Panc1 (cell line): ENCODE results near the gene RBM22. TPM values are rescaled to one million over a fixed set of nuclear protein-coding genes. Genes with fewer than 3 reads are reported as not detected.

Source experiments
- ATAC-seq: fragments of 200-7000 bp; cut with Tn5 transposase; 2 replicates; pipeline ENCODE4 v1.9.1; 2020; ENCODE audit warnings: mild to moderate bottlenecking, moderate library complexity
- BruUV-seq: library from RNA; stranded (reverse); fragments of 400-500 nt; replicated peaks from 2 replicates; lab custom pipeline; 2021; lab: Mats Ljungman, UMichigan
- CTCF ChIA-PET: fragments of 300-600 bp; sonication (Branson Sonifier 250); formaldehyde crosslinking; loops from one replicate; lab custom pipeline; 2022; ENCODE audit warnings: antibody characterized with exemption; lab: Charles Lee
- POLR2A ChIA-PET: fragments of 300-600 bp; sonication (Branson Sonifier 250); formaldehyde crosslinking; loops from one replicate; lab custom pipeline; 2022; ENCODE audit warnings: antibody characterized with exemption; lab: Charles Lee
- DNase-seq: peaks from one replicate; pipeline ENCODE4 v3.0.0-alpha.2; 2010; ENCODE audit warnings: low read depth, low spot score
- H3K27ac ChIP-seq: 2 replicates; pipeline ENCODE4 v1.5.1; 2011; ENCODE audit warnings: mild to moderate bottlenecking, low read length, inconsistent platforms
- H3K27me3 ChIP-seq: fragments of 200-500 bp; sonication (Bioruptor generic); 2 replicates; pipeline ENCODE4 v1.6.0; 2014; ENCODE audit warnings: low read length, inconsistent platforms; ENCODE audit not compliant: control insufficient read depth, insufficient read depth
- H3K36me3 ChIP-seq: fragments of 200-500 bp; sonication (Bioruptor generic); 2 replicates; pipeline ENCODE4 v1.5.1; 2014; ENCODE audit warnings: inconsistent platforms, mild to moderate bottlenecking, low read length, moderate library complexity; ENCODE audit not compliant: control insufficient read depth, insufficient read depth
- H3K4me1 ChIP-seq: 2 replicates; pipeline ENCODE4 v1.5.1; 2011; ENCODE audit warnings: inconsistent platforms, mild to moderate bottlenecking, low read length, moderate library complexity; ENCODE audit not compliant: control insufficient read depth, insufficient read depth
- H3K4me3 ChIP-seq, 2 experiments: 2 replicates each; pipeline ENCODE4 v1.5.1; 2011 to 2012; ENCODE audit warnings: low read depth in 2 of 2, low read length in 2 of 2, mild to moderate bottlenecking in 2 of 2, inconsistent platforms in 1 of 2, moderate library complexity in 1 of 2
- H3K9me3 ChIP-seq: fragments of 200-500 bp; sonication (Bioruptor generic); 2 replicates; pipeline ENCODE4 v1.5.1; 2014; ENCODE audit warnings: low read depth, mild to moderate bottlenecking, inconsistent platforms, low read length, moderate library complexity; ENCODE audit not compliant: control insufficient read depth, insufficient read depth
- CTCF ChIP-seq: fragments of 450-650 bp; IDR thresholded peaks from 2 replicates; pipeline ENCODE4 v1.5.1; 2017; ENCODE audit warnings: mild to moderate bottlenecking
- POLR2AphosphoS5 ChIP-seq: IDR thresholded peaks from 2 replicates; pipeline ENCODE4 v1.6.1; 2012; ENCODE audit warnings: mild to moderate bottlenecking, low read depth, low read length, moderate library complexity
- REST ChIP-seq, 2 experiments: IDR thresholded peaks; 2 replicates each; pipeline ENCODE4 v1.6.1; 2011 to 2012; ENCODE audit warnings: low read depth in 2 of 2, control low read depth in 1 of 2, low read length in 1 of 2, mild to moderate bottlenecking in 1 of 2, moderate library complexity in 1 of 2; ENCODE audit not compliant: insufficient read depth in 1 of 2
- SIN3A ChIP-seq: IDR thresholded peaks from 2 replicates; pipeline ENCODE4 v1.6.1; 2012; ENCODE audit warnings: low read depth, mild to moderate bottlenecking, low read length, moderate library complexity, borderline replicate concordance; ENCODE audit not compliant: insufficient read depth
- TCF7L2 ChIP-seq: IDR thresholded peaks from 2 replicates; pipeline ENCODE4 v1.6.1; 2011; ENCODE audit warnings: mild to moderate bottlenecking, low read depth, low read length, inconsistent platforms
- in situ Hi-C: cut with HindIII; loops from 2 replicates; pipeline ENCODE4 v1.10.0; 2016; ENCODE audit warnings: low sequenced_read_pairs, low pct_unique_long_range_greater_than_20kb
- intact Hi-C: fragments of 100-400 bp; cut with micrococcal nuclease; formaldehyde crosslinking; loops from one replicate; pipeline ENCODE4 v1.10.0; 2022; ENCODE audit not compliant: unreplicated experiment
- total RNA-seq: library from RNA; stranded (reverse); gene quantifications from one replicate; pipeline ENCODE4 v1.2.1, GENCODE V29; 2021; ENCODE audit not compliant: unreplicated experiment

RBM22 gene
- total RNA-seq, 1 experiment from 2014 or later = 54.3 TPM

GRCh38 chr5:150670275-150670947 lies 30.5 kb downstream of the RBM22 start:
- in situ Hi-C loops = no loop called here
- Histone ChIP-seq H3K4me3 (no peak overlapping the region), H3K4me1 (peaks cover 11% of the 10 kb centered on the region), H3K9me3 (no peaks in the 10 kb centered on the region), H3K27me3 (no peaks in the 10 kb centered on the region), H3K27ac (no peak overlapping the region), H3K36me3 (no peaks in the 10 kb centered on the region)
- intact Hi-C loops = no loop called here
- CTCF ChIA-PET = no interaction called here
- ATAC-seq = no peak
- no peak for DNase-seq
- TF ChIP-seq POLR2AphosphoS5 = no peak
- TF ChIP-seq REST (IDR thresholded peaks at IDR 0.05; ENCODE audit: insufficient read depth in 1 of 2, low read depth in 2 of 2, low read length in 1 of 2) = no peak
- TF ChIP-seq TCF7L2 = no peak
- TF ChIP-seq SIN3A = no peak
- TF ChIP-seq CTCF = no peak
- BruUV-seq = no TSS peak
- POLR2A ChIA-PET = interaction anchor here (0.5 to 0.7 kb wide), 2 partner anchors 96 to 404 kb away, joined by 6 to 7 read pairs; no protein-coding TSS in a partner anchor

- intact Hi-C loops (no loop called here), in situ Hi-C loops (no loop called here)
- ATAC-seq = no peak
- Histone ChIP-seq H3K27ac (no peak overlapping the region), H3K4me1 (no peaks in the 10 kb centered on the region), H3K9me3 (no peaks in the 10 kb centered on the region), H3K36me3 (no peaks in the 10 kb centered on the region), H3K27me3 (no peaks in the 10 kb centered on the region), H3K4me3 (no peak overlapping the region)
- no peak for DNase-seq
- POLR2A ChIA-PET = no interaction called here
- no TSS peak for BruUV-seq
- TF ChIP-seq REST (IDR thresholded peaks at IDR 0.05; ENCODE audit: insufficient read depth in 1 of 2, low read depth in 2 of 2, low read length in 1 of 2) (no peak), CTCF (no peak), POLR2AphosphoS5 (no peak), TCF7L2 (no peak), SIN3A (no peak)
- CTCF ChIA-PET = no interaction called here
Observed at GRCh38 chr5:150665044-150665443, 35.8 kb downstream of the RBM22 start.
